ENCODE results near the gene MAP3K15. TPM values are rescaled to one million over a fixed set of nuclear protein-coding genes. Genes with fewer than 3 reads are reported as not detected.

MAP3K15 gene
- total RNA-seq, 1 experiment from 2014 or later = 1.2 TPM

DNA sequence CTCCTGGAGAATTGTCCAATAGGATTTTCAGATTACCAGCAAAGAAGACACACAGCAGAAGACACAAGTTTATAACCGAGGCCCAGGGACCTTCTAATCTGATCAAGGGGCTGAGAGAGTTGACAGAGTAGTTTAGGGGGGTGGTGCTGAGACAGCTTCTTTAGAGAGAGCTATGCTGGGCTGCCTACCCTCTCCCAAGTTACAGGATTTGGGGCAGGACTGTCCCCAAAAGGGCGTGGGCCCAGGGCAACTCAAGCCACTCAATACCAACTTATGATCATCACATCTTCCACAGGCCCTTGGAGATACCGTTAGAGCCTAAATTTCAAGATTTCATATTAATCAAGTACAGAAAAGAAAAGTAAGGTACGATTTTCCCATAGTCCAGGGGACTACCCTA is 128.6 kb downstream of the MAP3K15 start:
- Histone ChIP-seq H3K4ac (ENCODE audit: low read depth, low read length) (no peak overlapping the region), H3K4me2 (ENCODE audit: insufficient read depth, insufficient read length, low read length) (no peak overlapping the region), H4K91ac (ENCODE audit: insufficient read length, low read depth, low read length) (no peak overlapping the region), H3K9ac (ENCODE audit: extremely low read depth, insufficient read length, low read length) (no peak overlapping the region), H3T11ph (ENCODE audit: low read length) (no peak overlapping the region), H4K8ac (replicated peaks; ENCODE audit: insufficient read length, low read depth, low read length) (no peak overlapping the region), H3K14ac (ENCODE audit: insufficient read depth, low read length) (no peak overlapping the region), H2AFZ (ENCODE audit: low read length) (no peak overlapping the region), H3K79me2 (ENCODE audit: insufficient read depth, low read length) (no peaks in the 10 kb centered on the region), H2BK12ac (ENCODE audit: insufficient read length, low read depth, low read length) (no peak overlapping the region), H2AK5ac (ENCODE audit: insufficient read length, low read length) (no peak overlapping the region), H3K4me1 (ENCODE audit: insufficient read depth, low read length) (no peaks in the 10 kb centered on the region), H2BK120ac (ENCODE audit: low read depth, low read length, poor library complexity, severe bottlenecking) (no peak overlapping the region), H3K79me1 (ENCODE audit: insufficient read depth, low read depth, low read length, poor library complexity, severe bottlenecking) (no peaks in the 10 kb centered on the region), H3K23me2 (ENCODE audit: insufficient read length, low read depth, low read length, poor library complexity, severe bottlenecking) (no peaks in the 10 kb centered on the region), H3K23ac (ENCODE audit: insufficient read length, low read depth, low read length) (no peak overlapping the region), H4K20me1 (ENCODE audit: control insufficient read depth, insufficient read depth, insufficient read length) (no peaks in the 10 kb centered on the region), H3K27ac (ENCODE audit: insufficient read length, low read depth, low read length) (no peak overlapping the region), H2BK15ac (ENCODE audit: low read depth, low read length) (no peak overlapping the region), H2BK5ac (ENCODE audit: insufficient read length, low read length) (no peak overlapping the region), H4K5ac (ENCODE audit: insufficient read length, low read depth, low read length) (no peak overlapping the region), H3K56ac (ENCODE audit: insufficient read length, low read depth, low read length) (no peak overlapping the region), H3K27me3 (ENCODE audit: insufficient read depth, low read length) (no peaks in the 10 kb centered on the region), H2BK20ac (ENCODE audit: low read depth, low read length, poor library complexity, severe bottlenecking) (no peak overlapping the region), H3K9me3 (ENCODE audit: control insufficient read depth, low read depth, low read length) (peaks cover 30% of the 10 kb centered on the region), H3K18ac (ENCODE audit: insufficient read length, low read depth, low read length) (no peak overlapping the region)
- Mint-ChIP-seq H3K36me3 (ENCODE audit: insufficient read depth in 1 of 3, low read depth in 3 of 3) (peaks cover 0 to 2% (median 0%) of the 10 kb centered on the region in 3 experiments; a peak in 5 of 7 replicates), H3K27ac (no peak overlapping the region), H3K27me3 (ENCODE audit: low read depth) (no peaks in the 10 kb centered on the region; the same call in 1 of the 2 replicates), H3K9me3 (peaks cover 71 to 73% of the 10 kb centered on the region in 2 experiments), H3K4me1 (no peaks in the 10 kb centered on the region; a peak in 1 of 4 replicates), H3K4me3 (no peak overlapping the region)
- WGBS (ENCODE audit: extremely low coverage, insufficient read length, low lambda C conversion rate) = no CpG with 5 or more reads among the region's 4 CpGs
- TF ChIP-seq, protein P1, sequence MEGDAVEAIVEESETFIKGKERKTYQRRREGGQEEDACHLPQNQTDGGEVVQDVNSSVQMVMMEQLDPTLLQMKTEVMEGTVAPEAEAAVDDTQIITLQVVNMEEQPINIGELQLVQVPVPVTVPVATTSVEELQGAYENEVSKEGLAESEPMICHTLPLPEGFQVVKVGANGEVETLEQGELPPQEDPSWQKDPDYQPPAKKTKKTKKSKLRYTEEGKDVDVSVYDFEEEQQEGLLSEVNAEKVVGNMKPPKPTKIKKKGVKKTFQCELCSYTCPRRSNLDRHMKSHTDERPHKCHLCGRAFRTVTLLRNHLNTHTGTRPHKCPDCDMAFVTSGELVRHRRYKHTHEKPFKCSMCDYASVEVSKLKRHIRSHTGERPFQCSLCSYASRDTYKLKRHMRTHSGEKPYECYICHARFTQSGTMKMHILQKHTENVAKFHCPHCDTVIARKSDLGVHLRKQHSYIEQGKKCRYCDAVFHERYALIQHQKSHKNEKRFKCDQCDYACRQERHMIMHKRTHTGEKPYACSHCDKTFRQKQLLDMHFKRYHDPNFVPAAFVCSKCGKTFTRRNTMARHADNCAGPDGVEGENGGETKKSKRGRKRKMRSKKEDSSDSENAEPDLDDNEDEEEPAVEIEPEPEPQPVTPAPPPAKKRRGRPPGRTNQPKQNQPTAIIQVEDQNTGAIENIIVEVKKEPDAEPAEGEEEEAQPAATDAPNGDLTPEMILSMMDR (conservative IDR thresholded peaks at IDR 0.05) = no peak
- no peak for DNase-seq
